Ovary (tissue), 3 donors: ENCODE results near the gene HDAC11.

ENCODE experiments used
- EP300 ChIP-seq: sonication (generic); formaldehyde crosslinking; IDR thresholded peaks from one replicate; pipeline ENCODE4 v1.6.1; 2017; ENCODE audit warnings: antibody characterized with exemption
- TF ChIP-seq, protein P1 (sequence below), 3 donors: fragments of 450-650 bp in 2 of 3; fragments of 200-600 bp in 1 of 3; IDR thresholded peaks; one replicate each; pipeline versions ENCODE4 v1.5.1 to v1.8.0; 2016 to 2022; ENCODE audit warnings: antibody characterized with exemption in 3 of 3, mild to moderate bottlenecking in 1 of 3
- donor health status: DM: no; HTN: no; CAD: no.

- TF ChIP-seq EP300, result no peak
- TF ChIP-seq, protein P1, sequence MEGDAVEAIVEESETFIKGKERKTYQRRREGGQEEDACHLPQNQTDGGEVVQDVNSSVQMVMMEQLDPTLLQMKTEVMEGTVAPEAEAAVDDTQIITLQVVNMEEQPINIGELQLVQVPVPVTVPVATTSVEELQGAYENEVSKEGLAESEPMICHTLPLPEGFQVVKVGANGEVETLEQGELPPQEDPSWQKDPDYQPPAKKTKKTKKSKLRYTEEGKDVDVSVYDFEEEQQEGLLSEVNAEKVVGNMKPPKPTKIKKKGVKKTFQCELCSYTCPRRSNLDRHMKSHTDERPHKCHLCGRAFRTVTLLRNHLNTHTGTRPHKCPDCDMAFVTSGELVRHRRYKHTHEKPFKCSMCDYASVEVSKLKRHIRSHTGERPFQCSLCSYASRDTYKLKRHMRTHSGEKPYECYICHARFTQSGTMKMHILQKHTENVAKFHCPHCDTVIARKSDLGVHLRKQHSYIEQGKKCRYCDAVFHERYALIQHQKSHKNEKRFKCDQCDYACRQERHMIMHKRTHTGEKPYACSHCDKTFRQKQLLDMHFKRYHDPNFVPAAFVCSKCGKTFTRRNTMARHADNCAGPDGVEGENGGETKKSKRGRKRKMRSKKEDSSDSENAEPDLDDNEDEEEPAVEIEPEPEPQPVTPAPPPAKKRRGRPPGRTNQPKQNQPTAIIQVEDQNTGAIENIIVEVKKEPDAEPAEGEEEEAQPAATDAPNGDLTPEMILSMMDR (IDR thresholded peaks at IDR 0.05), result no peak
Measured at GRCh38 chr3:13512451-13512850, 32.3 kb downstream of the HDAC11 start.
